ENCODE results near the gene SEMA5B.

The SEMA5B gene

DNA sequence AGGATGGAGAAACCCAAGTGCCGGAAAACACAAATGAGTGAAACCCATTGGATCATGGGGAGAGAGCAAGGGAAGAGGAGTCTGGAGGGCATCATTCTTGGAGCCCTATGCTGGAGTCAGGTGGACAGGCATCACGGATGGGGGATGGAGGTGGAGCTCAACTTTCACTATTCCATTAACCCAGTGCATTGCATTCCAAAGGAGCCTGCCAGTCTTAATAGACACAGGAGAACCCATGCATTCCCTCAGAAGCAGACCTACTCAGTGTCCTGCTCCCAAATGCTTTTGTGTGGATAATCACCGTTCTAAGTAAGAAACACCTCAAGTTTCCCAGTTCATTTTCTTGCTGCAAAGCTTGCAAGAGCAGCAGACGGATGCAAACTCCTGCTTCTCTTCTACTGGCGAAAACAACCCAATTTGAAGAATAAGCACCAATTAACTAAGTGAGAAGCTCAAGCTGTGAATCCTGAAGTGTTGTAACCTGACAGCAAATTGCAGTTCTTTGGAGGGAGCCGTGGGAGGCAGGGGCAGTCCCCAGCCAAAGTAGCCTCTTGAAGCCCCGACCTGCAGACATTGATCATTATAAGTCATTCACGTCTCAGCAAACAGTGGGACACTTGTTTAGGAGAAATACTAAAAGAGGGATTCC, 25.3 kb downstream of the SEMA5B start:
- no peak overlapping the region for H2AFZ ChIP-seq (ENCODE audit: low read length)
- no peaks in the 10 kb centered on the region for H4K20me1 ChIP-seq (ENCODE audit: insufficient read depth, low read length)

DNA sequence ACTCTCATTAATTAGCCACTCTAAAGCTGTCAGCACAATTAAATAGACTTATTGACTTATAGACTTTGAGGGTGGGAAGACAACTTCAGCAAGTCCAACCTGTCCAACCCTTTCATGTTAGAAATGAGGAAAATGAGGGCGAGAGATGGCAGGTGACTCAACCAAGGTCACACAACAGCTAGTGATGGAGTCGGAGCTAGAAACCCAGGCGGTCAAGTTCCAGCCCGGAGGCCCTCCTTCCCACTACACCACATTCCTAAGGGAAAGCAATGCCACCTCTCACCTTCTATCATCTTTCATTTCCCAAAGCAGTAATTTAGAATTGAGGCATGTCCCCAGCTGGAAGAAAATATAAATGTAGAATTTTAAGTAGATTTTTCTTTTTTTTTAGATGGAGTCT, 28.7 kb downstream of the SEMA5B start:
- H3K9me2 ChIP-seq (replicated peaks; ENCODE audit: insufficient read depth, low read length) = no peaks in the 10 kb centered on the region
- no peak for TF ChIP-seq EZH2 (optimal IDR thresholded peaks at IDR 0.05; ENCODE audit: low read depth, low read length)
- TF ChIP-seq, protein P1, sequence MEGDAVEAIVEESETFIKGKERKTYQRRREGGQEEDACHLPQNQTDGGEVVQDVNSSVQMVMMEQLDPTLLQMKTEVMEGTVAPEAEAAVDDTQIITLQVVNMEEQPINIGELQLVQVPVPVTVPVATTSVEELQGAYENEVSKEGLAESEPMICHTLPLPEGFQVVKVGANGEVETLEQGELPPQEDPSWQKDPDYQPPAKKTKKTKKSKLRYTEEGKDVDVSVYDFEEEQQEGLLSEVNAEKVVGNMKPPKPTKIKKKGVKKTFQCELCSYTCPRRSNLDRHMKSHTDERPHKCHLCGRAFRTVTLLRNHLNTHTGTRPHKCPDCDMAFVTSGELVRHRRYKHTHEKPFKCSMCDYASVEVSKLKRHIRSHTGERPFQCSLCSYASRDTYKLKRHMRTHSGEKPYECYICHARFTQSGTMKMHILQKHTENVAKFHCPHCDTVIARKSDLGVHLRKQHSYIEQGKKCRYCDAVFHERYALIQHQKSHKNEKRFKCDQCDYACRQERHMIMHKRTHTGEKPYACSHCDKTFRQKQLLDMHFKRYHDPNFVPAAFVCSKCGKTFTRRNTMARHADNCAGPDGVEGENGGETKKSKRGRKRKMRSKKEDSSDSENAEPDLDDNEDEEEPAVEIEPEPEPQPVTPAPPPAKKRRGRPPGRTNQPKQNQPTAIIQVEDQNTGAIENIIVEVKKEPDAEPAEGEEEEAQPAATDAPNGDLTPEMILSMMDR (IDR thresholded peaks at IDR 0.05; ENCODE audit: low read length) = no peak
- no peak for TF ChIP-seq EZH2phosphoT487 (IDR thresholded peaks at IDR 0.05; ENCODE audit: low read length)
- H3K9me3 ChIP-seq (replicated peaks; ENCODE audit: insufficient read depth, low read length) = no peaks in the 10 kb centered on the region
- H3K4me3 ChIP-seq (ENCODE audit: low read length) = no peak overlapping the region
- no peaks in the 10 kb centered on the region for H3F3A ChIP-seq (ENCODE audit: insufficient read depth, low read length)
- H3K79me2 ChIP-seq (ENCODE audit: low read length) = no peaks in the 10 kb centered on the region
- no peaks in the 10 kb centered on the region for H3K4me1 ChIP-seq (ENCODE audit: low read length)
- no peak for DNase-seq
- H3K4me2 ChIP-seq (ENCODE audit: low read depth, low read length) = no peak overlapping the region
- no peak overlapping the region for H2AFZ ChIP-seq (ENCODE audit: low read length)
- H3K27me3 ChIP-seq (replicated peaks; ENCODE audit: insufficient read depth, low read length) = no peaks in the 10 kb centered on the region
- H3K36me3 ChIP-seq (replicated peaks; ENCODE audit: insufficient read depth, low read length) = no peaks in the 10 kb centered on the region
- H3K27ac ChIP-seq (ENCODE audit: low read length) = no peak overlapping the region
- no peaks in the 10 kb centered on the region for H4K20me1 ChIP-seq (ENCODE audit: insufficient read depth, low read length)
- H3K9ac ChIP-seq (ENCODE audit: low read length) = no peak overlapping the region

More for the DNA sequence above, 25.3 kb downstream of the SEMA5B start:
- no peak for TF ChIP-seq EZH2phosphoT487 (IDR thresholded peaks at IDR 0.05; ENCODE audit: low read length)
- Histone ChIP-seq H3K4me3 (ENCODE audit: low read length) (no peak overlapping the region), H3K4me1 (ENCODE audit: low read length) (no peaks in the 10 kb centered on the region), H3K9me3 (replicated peaks; ENCODE audit: insufficient read depth, low read length) (no peaks in the 10 kb centered on the region), H3K9ac (ENCODE audit: low read length) (no peak overlapping the region), H3K36me3 (replicated peaks; ENCODE audit: insufficient read depth, low read length) (no peaks in the 10 kb centered on the region), H3K9me2 (replicated peaks; ENCODE audit: insufficient read depth, low read length) (no peaks in the 10 kb centered on the region), H3K4me2 (ENCODE audit: low read depth, low read length) (no peak overlapping the region), H3K79me2 (ENCODE audit: low read length) (no peaks in the 10 kb centered on the region), H3K27ac (ENCODE audit: low read length) (no peak overlapping the region), H3F3A (ENCODE audit: insufficient read depth, low read length) (no peaks in the 10 kb centered on the region), H3K27me3 (replicated peaks; ENCODE audit: insufficient read depth, low read length) (no peaks in the 10 kb centered on the region)
- no peak for DNase-seq

DNA sequence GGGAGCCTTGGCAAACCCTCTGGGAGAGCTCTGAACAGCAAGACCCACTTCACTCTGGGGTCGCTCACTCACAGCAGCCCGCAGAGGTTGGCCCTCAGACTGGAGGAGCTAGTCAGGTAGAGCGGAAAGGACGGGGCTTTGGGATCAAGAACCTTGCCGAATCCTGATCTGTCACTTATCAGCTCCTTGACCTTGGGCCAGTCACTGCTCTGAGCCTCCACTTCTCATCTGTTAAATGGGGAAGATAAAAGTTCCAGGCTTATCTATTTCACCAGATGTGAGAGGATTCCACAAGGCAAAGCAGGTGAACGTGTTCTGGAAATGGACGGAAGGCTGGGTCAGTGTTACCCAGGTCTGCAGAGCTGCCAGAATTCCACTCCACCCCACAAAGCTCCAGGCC, 29.4 kb downstream of the SEMA5B start:
- H3K36me3 ChIP-seq (replicated peaks; ENCODE audit: insufficient read depth, low read length) = no peaks in the 10 kb centered on the region
- no peaks in the 10 kb centered on the region for H3K9me2 ChIP-seq (replicated peaks; ENCODE audit: insufficient read depth, low read length)
- TF ChIP-seq, protein P1 (IDR thresholded peaks at IDR 0.05; ENCODE audit: low read length) = no peak
- TF ChIP-seq EZH2 (optimal IDR thresholded peaks at IDR 0.05; ENCODE audit: low read depth, low read length) = no peak
- no peak for TF ChIP-seq EZH2phosphoT487 (IDR thresholded peaks at IDR 0.05; ENCODE audit: low read length)
- H3K27me3 ChIP-seq (replicated peaks; ENCODE audit: insufficient read depth, low read length) = no peaks in the 10 kb centered on the region
- no peak overlapping the region for H2AFZ ChIP-seq (ENCODE audit: low read length)
- no peak overlapping the region for H3K4me2 ChIP-seq (ENCODE audit: low read depth, low read length)
- H3K79me2 ChIP-seq (ENCODE audit: low read length) = no peaks in the 10 kb centered on the region
- no peak overlapping the region for H3K4me3 ChIP-seq (ENCODE audit: low read length)
- no peaks in the 10 kb centered on the region for H3K4me1 ChIP-seq (ENCODE audit: low read length)
- DNase-seq = no peak
- H3K27ac ChIP-seq (ENCODE audit: low read length) = no peak overlapping the region
- no peaks in the 10 kb centered on the region for H3K9me3 ChIP-seq (replicated peaks; ENCODE audit: insufficient read depth, low read length)
- no peaks in the 10 kb centered on the region for H4K20me1 ChIP-seq (ENCODE audit: insufficient read depth, low read length)
- H3F3A ChIP-seq (ENCODE audit: insufficient read depth, low read length) = no peaks in the 10 kb centered on the region
- no peak overlapping the region for H3K9ac ChIP-seq (ENCODE audit: low read length)

DNA sequence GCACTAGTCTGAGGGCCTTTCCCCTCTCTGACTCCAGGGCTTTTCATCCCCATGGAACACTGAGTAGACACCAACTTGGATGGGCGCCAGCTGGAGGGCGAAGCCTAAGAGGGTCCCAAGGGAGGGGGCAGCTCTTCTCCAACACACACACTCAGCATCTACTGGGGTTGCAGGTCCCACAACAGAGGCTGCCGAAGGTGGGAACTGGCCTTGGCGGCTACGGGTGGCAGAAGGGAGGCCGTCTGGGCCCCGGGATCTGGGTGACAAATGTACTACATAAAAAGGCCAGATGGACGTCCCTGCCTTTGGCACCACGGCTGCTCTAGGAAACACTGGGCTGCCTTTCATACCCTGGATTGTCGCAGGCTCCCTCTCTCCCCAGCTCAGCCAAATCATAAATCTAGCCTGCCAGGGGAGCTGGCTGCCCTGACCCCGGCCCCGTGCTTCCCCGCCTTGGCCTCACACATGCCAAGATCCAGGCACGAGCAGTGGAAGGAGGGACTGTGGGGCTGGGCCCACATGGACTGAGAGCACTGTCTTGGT, 31.5 kb downstream of the SEMA5B start:
- Histone ChIP-seq H3K27ac (ENCODE audit: low read length) (no peak overlapping the region), H3K27me3 (replicated peaks; ENCODE audit: insufficient read depth, low read length) (no peaks in the 10 kb centered on the region)
- no peak for DNase-seq

More for the DNA sequence above, 31.5 kb downstream of the SEMA5B start:
- Histone ChIP-seq H4K20me1 (ENCODE audit: insufficient read depth, low read length) (no peaks in the 10 kb centered on the region), H3K9me3 (replicated peaks; ENCODE audit: insufficient read depth, low read length) (no peaks in the 10 kb centered on the region), H3K9ac (ENCODE audit: low read length) (no peak overlapping the region), H3K9me2 (replicated peaks; ENCODE audit: insufficient read depth, low read length) (no peaks in the 10 kb centered on the region), H2AFZ (ENCODE audit: low read length) (no peak overlapping the region), H3K79me2 (ENCODE audit: low read length) (no peaks in the 10 kb centered on the region), H3K36me3 (replicated peaks; ENCODE audit: insufficient read depth, low read length) (no peaks in the 10 kb centered on the region), H3K4me1 (ENCODE audit: low read length) (no peaks in the 10 kb centered on the region), H3K4me3 (ENCODE audit: low read length) (no peak overlapping the region), H3F3A (ENCODE audit: insufficient read depth, low read length) (no peaks in the 10 kb centered on the region), H3K4me2 (ENCODE audit: low read depth, low read length) (no peak overlapping the region)
- TF ChIP-seq EZH2phosphoT487 (IDR thresholded peaks at IDR 0.05; ENCODE audit: low read length) (no peak), EZH2 (optimal IDR thresholded peaks at IDR 0.05; ENCODE audit: low read depth, low read length) (no peak)
- TF ChIP-seq, protein P1 (IDR thresholded peaks at IDR 0.05; ENCODE audit: low read length) = no peak

Measured in MM.1S (cell line).